ENCODE measurements around the gene DRAM1.
"Not testable (repeated sequence)": the region's sequence is repeated elsewhere in the genome, so short reads cannot be mapped to it uniquely, and the experiment has no call there.

Gene DRAM1

GRCh38 chr12:101859664-101860607 lies 17.4 kb upstream of the DRAM1 start:
- DNase-seq (ENCODE audit: low read depth) = no peak

- DNase-seq (ENCODE audit: low read depth) = not testable (repeated sequence)
Measured at GRCh38 chr12:101861688-101862087, 15.7 kb upstream of the DRAM1 start.

- no peak for DNase-seq (ENCODE audit: low read depth)
Measured at GRCh38 chr12:101862245-101862644, 15.1 kb upstream of the DRAM1 start.

GRCh38 chr12:101863981-101864380 lies 13.4 kb upstream of the DRAM1 start:
- no peak for DNase-seq (ENCODE audit: low read depth)

- DNase-seq (ENCODE audit: low read depth) = no peak
Measured at GRCh38 chr12:101866615-101867373, 10.6 kb upstream of the DRAM1 start.

GRCh38 chr12:101867619-101868018 lies 9.8 kb upstream of the DRAM1 start:
- DNase-seq (ENCODE audit: low read depth) = not testable (repeated sequence)

- DNase-seq (ENCODE audit: low read depth) = no peak
Measured at GRCh38 chr12:101870925-101871324, 6.5 kb upstream of the DRAM1 start.

- no peak for DNase-seq (ENCODE audit: low read depth)
Measured at GRCh38 chr12:101875162-101875561, 2.2 kb upstream of the DRAM1 start.

- DNase-seq (ENCODE audit: low read depth) = no peak
Measured at GRCh38 chr12:101876322-101876860, 989 bp upstream of the DRAM1 start.

- no peak for DNase-seq (ENCODE audit: low read depth)
Measured at GRCh38 chr12:101877806-101878242, 444 bp downstream of the DRAM1 start.

GRCh38 chr12:101878243-101878821 lies 952 bp downstream of the DRAM1 start:
- DNase-seq (ENCODE audit: low read depth) = no peak

GRCh38 chr12:101880769-101881168 lies 3.4 kb downstream of the DRAM1 start:
- no peak for DNase-seq (ENCODE audit: low read depth)

- no peak for DNase-seq (ENCODE audit: low read depth)
Measured at GRCh38 chr12:101881228-101881627, 3.8 kb downstream of the DRAM1 start.

- no peak for DNase-seq (ENCODE audit: low read depth)
Measured at GRCh38 chr12:101884174-101884573, 6.8 kb downstream of the DRAM1 start.

GRCh38 chr12:101884781-101885340 lies 7.5 kb downstream of the DRAM1 start:
- not testable (repeated sequence) for DNase-seq (ENCODE audit: low read depth)

- no peak for DNase-seq (ENCODE audit: low read depth)
Measured at GRCh38 chr12:101885912-101886561, 8.7 kb downstream of the DRAM1 start.

- DNase-seq (ENCODE audit: low read depth) = no peak
Measured at GRCh38 chr12:101889211-101889752, 11.9 kb downstream of the DRAM1 start.

GRCh38 chr12:101891462-101891971 lies 14.1 kb downstream of the DRAM1 start:
- no peak for DNase-seq (ENCODE audit: low read depth)

- DNase-seq (ENCODE audit: low read depth) = no peak
Measured at GRCh38 chr12:101892794-101893193, 15.4 kb downstream of the DRAM1 start.

GRCh38 chr12:101901777-101902176 lies 24.4 kb downstream of the DRAM1 start:
- DNase-seq (ENCODE audit: low read depth) = no peak

- no peak for DNase-seq (ENCODE audit: low read depth)
Measured at GRCh38 chr12:101902641-101903040, 25.3 kb downstream of the DRAM1 start.
